Measurements from ENCODE around the gene TSSK6.

TSSK6 gene

DNA sequence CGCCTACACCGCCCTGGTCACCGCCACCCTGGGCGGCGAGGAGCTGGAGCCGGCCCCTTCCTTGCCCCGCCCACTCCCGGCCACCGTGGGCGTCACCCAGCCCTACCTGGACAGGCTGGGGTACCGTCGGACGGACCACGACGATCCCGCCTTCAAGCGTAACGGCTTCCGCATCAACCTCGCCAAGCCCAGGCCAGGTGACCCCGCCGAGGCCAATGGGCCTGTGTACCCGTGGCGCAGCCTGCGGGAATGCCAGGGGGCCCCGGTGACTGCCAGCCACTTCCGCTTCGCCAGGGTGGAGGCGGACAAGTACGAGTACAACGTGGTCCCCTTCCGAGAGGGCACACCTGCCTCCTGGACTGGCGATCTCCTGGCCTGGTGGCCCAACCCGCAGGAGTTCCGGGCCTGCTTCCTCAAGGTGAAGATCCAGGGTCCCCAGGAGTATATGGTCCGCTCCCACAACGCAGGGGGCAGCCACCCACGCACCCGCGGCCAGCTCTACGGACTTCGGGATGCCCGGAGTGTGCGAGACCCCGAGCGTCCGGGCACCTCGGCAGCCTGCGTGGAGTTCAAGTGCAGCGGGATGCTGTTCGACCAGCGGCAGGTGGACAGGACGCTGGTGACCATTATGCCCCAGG lies 29.7 kb upstream of the TSSK6 start:
- H3K4me3 ChIP-seq (ENCODE audit: low read depth, low read length): no peak overlapping the region
- TF ChIP-seq, protein P1, sequence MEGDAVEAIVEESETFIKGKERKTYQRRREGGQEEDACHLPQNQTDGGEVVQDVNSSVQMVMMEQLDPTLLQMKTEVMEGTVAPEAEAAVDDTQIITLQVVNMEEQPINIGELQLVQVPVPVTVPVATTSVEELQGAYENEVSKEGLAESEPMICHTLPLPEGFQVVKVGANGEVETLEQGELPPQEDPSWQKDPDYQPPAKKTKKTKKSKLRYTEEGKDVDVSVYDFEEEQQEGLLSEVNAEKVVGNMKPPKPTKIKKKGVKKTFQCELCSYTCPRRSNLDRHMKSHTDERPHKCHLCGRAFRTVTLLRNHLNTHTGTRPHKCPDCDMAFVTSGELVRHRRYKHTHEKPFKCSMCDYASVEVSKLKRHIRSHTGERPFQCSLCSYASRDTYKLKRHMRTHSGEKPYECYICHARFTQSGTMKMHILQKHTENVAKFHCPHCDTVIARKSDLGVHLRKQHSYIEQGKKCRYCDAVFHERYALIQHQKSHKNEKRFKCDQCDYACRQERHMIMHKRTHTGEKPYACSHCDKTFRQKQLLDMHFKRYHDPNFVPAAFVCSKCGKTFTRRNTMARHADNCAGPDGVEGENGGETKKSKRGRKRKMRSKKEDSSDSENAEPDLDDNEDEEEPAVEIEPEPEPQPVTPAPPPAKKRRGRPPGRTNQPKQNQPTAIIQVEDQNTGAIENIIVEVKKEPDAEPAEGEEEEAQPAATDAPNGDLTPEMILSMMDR (IDR thresholded peaks at IDR 0.05; ENCODE audit: low read depth, low read length, missing control alignments): no peak
- in situ Hi-C loops (cut with HindIII; ENCODE audit: low sequenced_read_pairs): no loop called here
- DNase-seq (ENCODE audit: low read depth): no peak

DNA sequence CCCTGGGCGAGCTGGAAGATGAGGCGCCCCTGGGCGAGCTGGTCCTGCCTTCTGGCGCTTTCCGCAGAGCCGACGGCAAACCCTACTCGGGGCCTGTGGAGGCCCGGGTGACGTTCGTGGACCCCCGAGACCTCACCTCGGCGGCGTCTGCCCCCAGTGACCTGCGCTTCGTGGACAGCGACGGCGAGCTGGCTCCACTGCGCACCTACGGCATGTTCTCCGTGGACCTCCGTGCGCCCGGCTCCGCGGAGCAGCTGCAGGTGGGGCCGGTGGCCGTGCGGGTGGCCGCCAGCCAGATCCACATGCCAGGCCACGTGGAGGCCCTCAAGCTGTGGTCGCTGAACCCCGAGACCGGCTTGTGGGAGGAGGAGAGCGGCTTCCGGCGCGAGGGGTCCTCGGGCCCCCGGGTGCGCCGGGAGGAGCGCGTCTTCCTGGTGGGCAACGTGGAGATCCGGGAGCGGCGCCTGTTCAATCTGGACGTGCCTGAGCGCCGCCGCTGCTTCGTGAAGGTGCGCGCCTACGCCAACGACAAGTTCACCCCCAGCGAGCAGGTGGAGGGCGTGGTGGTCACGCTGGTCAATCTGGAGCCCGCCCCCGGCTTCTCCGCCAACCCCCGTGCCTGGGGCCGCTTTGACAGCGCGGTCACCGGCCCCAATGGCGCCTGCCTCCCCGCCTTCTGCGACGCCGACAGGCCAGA lies 29.1 kb upstream of the TSSK6 start:
- in situ Hi-C loops (cut with HindIII; ENCODE audit: low sequenced_read_pairs): no loop called here
- TF ChIP-seq, protein P1 (IDR thresholded peaks at IDR 0.05; ENCODE audit: low read depth, low read length, missing control alignments): no peak
- H3K4me3 ChIP-seq (ENCODE audit: low read depth, low read length): no peak overlapping the region
- DNase-seq (ENCODE audit: low read depth): no peak

DNA sequence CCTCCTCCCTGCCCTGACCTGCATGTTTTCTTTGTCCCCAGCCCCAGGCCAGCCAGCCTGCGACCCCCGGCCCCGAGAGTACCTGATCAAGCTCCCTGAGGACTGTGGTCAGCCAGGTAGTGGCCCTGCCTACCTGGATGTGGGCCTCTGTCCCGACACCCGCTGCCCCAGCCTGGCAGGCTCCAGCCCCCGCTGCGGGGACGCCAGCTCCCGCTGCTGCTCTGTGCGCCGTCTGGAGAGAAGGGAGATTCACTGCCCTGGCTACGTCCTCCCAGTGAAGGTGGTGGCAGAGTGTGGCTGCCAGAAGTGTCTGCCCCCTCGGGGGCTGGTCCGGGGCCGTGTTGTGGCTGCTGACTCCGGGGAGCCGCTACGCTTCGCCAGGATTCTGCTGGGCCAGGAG lies 28.3 kb upstream of the TSSK6 start:
- DNase-seq (ENCODE audit: low read depth): no peak
- TF ChIP-seq, protein P1 (IDR thresholded peaks at IDR 0.05; ENCODE audit: low read depth, low read length, missing control alignments): no peak
- in situ Hi-C loops (cut with HindIII; ENCODE audit: low sequenced_read_pairs): no loop called here
- H3K4me3 ChIP-seq (ENCODE audit: low read depth, low read length): no peak overlapping the region

DNA sequence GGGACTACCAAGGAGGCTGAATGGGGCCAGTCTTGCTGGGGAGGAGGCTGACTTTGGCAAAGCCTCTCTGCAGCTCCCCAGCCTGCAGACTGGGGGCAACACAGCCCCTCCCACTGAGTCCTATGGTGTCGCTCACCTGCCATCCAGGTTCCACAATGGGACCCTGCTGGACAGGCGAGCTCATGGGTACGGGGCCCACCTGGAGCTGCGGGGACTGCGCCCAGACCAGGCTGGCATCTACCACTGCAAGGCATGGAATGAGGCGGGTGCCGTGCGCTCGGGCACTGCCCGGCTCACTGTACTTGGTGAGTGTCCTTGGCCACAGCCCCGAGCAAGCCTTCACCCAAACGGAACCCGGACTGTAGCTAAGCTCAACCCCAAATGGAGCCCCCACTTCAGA lies 27.8 kb upstream of the TSSK6 start:
- TF ChIP-seq, protein P1 (IDR thresholded peaks at IDR 0.05; ENCODE audit: low read depth, low read length, missing control alignments): no peak
- DNase-seq (ENCODE audit: low read depth): no peak
- no peak overlapping the region for H3K4me3 ChIP-seq (ENCODE audit: low read depth, low read length)
- in situ Hi-C loops (cut with HindIII; ENCODE audit: low sequenced_read_pairs): no loop called here

DNA sequence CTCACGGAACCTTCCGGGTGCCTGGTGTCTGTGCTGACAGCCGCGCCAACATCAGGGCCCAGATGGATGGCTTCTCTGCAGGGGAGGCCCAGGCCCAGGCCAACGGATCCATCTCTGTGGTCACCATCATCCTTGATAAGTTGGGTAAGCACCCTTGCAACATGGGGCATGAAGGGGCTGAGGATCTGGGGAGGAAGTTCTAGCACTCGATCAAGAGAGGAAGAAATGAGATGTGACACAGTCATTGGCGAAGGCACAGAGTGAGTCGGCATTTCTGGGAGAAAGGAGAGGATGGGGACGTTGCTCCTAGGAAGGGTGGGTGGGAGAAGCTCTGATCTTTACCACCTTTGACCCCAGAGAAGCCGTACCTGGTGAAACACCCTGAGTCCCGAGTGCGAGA lies 27.2 kb upstream of the TSSK6 start:
- in situ Hi-C loops (cut with HindIII; ENCODE audit: low sequenced_read_pairs): no loop called here
- no peak for DNase-seq (ENCODE audit: low read depth)
- TF ChIP-seq, protein P1 (IDR thresholded peaks at IDR 0.05; ENCODE audit: low read depth, low read length, missing control alignments): no peak

DNA sequence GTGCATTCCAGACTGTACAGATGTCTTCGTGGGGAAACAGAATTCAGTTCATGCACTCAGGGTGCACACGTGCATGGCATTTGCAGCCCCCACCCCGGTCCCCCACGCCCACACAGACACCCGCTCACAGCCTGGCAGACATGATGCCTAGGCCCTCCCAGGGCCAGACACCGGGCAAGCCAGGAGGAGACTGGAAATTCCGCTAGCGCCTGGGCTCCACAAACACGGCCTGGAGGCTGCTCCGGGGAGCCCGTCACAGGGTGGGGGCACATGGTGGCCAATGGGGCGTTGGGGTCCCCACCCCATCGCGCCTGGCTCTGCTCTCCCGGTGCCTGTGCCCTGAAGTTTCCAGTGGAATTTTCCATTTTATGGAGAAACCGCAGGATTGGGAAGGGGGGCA lies 26.3 kb upstream of the TSSK6 start:
- TF ChIP-seq, protein P1 (IDR thresholded peaks at IDR 0.05; ENCODE audit: low read depth, low read length, missing control alignments): no peak
- no peak for DNase-seq (ENCODE audit: low read depth)
- in situ Hi-C loops (cut with HindIII; ENCODE audit: low sequenced_read_pairs): no loop called here

More for the DNA sequence above, 27.2 kb upstream of the TSSK6 start:
- no peak overlapping the region for H3K4me3 ChIP-seq (ENCODE audit: low read depth, low read length)

More for the DNA sequence above, 26.3 kb upstream of the TSSK6 start:
- no peak overlapping the region for H3K4me3 ChIP-seq (ENCODE audit: low read depth, low read length)

All from astrocyte of the cerebellum (primary cell).